Fibroblast of skin of left biceps (primary cell): ENCODE results near the gene PIM2.

Source experiments
- DNase-seq, 2 experiments: peaks; one replicate each; pipeline ENCODE4 v3.0.0-alpha.2; 2013; ENCODE audit warnings: low read depth in 2 of 2

The PIM2 gene

DNA sequence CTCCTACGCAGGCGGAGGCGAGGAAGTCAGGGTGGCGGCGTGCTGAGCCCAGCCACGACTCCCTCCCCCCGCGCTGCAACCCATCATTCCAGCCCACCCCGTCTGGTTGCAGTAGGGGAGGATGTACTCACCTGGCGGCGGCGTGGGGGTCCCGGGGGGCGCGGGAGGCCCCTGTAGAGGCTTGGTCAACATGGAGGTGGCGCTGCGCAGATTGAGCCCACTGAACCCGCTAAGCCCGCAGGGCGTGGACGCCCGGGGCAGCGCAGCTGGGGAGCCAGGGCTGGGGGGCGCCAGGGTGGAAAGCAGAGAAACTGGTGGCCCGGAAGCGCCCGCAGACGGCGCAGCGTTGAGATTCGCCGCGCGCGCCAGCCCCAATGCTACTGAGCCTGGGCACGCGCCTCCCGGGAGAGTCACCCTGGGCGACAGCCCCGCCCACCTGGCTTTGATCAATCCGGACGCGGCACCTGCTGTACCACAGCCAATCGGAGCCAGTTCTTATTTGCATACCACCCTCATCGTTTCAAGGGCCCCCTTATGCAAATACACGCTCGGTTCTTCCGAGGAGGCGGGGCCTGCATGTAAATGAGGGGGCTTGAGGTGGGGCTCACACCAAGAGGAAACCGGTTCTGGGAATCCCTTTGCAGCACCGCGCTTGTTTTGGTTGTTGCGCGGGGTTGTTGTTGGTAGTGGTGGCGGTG lies at the start of gene PIM2:
PIM2 (minus strand) TSS at position 382 of the 698 bp plus-strand sequence; CDS start at position 192, 190 bp downstream.
- DNase-seq: no peak

DNA sequence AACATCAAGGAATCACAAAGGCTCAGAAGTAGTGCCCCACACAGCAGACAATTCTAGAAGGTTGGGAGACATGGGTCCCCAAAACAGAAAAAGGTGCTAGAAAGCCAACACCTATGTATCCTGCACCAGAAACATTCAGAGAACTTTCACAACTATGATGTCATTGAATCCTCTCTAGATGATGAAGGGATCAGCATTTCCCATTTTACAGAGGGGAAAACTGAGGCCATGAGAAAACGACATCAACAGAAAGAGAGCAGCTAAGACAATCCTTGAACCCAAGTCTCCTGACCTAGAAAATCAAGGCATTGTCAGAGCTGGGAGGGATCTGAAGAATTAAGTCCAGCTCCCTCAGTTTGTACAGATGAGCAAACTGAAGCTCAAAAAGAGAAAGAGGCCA lies 49.6 kb upstream of the PIM2 start:
- DNase-seq: no peak

DNA sequence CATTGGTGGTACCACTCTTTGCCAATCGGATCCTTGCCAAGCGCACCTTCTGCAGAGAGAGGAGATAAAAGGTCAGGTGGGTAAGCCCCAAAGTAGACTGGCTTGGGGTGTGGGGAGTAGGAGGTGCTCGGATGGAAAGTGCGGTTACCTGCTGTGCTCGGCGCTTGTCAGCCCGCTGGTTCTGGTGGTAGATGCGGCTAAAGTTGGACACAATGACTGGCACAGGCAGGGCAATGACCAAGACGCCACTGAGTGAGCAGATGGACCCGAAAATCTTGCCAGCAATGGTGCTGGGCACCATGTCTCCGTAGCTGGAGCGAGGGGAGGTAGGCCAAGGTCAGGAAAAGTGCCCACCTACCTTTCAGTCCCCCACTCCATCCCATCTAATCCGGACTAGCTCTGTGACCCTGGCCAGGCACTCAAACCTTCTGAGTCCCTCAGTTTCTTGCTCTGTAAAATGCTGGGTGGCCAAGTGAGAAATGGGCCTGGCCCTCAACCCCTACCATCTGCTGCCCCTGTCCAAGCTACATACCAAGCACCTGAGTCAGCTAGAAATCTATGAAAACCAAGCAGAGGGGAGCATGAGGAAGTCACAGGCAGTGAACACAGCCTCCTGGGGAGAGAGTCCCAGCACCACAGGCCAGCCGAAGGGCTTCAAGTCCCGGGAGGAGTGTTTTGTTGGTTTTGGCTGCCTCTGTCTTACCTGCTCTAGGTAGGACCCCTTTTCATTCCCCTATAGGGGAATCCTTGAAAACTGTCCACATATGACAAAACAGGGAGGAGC lies 48.2 kb upstream of the PIM2 start:
- no peak for DNase-seq

DNA sequence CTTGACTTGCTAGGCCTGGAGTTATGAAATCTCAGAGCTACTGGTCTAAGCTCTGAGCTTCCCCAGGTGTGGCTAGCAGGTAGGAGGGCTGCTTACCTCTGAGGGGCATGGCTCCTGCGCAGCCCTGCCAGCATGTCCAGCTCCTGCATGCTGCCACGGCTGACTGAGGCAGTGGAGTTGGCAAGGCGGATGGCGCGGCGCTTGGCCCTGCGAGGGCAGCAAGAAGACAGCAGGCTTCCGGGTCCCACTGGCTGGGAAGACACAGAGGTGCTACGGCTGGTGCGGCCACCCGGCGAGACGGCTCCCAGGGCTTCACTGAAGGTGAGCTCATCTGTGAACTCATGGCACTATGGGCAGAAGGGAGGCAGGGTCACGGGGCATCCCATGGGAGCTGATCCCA lies 47.1 kb upstream of the PIM2 start:
- no peak for DNase-seq

DNA sequence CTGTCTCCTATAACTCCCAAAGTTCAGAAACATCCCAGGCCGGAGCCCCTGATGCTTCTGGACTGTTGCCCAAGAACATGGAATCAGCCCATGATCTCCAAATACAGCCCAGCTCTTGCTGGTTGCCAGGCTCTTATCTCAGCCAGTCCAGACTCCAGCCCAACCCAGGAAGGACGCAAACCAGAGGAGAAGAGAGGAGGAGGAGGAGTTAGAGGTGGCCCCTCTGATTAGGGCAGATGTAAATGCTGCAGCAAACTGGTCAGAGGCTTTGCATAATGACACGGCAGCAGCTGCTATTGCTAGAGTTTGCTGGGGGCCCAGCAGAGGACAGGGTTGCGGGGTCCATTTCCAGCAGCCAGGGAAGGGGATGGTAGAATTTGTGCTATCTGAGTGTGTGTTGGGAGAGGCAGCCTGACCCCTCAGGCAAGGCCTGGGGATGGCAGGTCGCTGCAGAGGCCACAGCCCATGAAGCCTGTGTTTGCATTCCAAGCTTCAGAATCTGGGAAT lies 42.8 kb upstream of the PIM2 start:
- no peak for DNase-seq

DNA sequence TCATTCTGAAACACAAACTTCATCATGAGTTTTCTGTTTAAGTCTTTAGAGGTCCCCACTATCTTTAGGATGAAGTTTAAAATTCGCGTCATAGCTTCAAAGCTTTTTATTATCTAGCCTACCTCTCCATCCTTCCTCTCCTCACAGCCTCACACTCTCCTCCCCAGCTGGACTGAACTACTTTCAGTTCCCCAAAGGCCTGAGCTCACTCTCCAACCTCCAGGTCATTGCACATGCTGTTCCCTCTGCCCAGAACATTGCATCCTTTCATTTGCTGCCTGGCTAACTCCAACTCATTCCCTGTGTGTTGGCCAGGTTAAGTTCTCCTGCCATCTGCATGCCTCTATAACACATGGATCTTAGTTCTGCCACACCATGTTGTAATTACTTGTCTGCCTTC lies 41.5 kb upstream of the PIM2 start:
- DNase-seq: no peak

DNA sequence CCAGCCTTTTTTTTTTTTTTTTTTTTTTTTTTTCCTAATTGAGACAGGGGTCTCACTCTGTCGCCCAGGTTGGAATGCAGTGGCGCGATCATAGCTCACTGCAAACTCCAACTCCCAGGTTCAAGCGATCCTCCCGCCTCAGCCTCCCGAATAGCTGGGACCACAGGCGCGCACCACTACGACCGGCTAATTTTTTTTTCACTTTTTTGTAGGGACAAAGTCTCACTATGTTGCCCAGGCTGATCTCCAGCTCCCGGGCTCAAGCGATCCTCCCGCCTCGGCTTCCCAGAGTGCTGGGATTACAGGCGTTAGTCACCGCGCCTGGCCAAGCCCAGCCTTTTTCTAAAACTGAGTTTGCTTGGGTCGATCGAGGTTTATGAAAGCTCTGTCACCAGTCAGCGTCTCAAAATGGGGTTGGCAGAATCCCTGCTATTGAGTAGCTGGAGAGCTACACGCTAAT lies 39.8 kb upstream of the PIM2 start:
- DNase-seq: no peak

DNA sequence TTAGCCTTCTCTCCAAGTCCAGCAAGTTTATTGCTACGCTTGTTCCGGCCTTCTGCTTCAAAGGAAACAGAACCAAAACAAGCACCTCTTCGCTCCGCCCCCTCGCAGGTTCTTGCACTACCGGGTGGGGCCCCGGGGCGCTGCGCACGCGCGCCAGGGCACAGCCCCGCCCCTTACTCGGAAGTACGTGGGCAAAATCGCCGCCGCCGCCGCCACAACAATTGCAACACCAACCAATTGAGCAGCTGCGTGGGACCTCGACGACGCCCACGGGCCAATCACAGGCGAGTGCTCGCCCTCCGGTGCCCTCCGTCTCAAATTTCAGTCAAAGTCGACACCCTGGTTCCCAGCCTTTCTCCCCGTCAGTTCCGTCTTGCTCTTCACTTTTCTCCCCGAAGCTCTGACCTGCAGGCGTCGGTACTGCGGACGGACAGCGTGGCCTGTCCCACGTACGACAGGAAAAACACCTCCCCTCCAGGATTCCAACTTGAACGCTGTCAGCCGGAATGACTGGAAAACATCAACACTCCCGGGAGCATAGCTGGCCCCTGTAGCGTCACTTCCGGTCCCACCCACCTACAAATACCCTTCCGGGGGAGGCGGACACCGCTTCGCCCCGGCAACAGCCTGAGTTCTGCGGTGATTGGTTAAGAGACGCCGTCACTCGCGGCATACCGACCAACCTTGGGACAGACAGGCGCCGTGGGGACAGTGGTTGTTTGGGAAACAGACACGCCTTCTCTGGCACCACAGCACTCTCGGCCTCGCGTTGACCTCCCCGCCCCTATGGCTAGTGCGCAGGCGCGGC lies 39.2 kb upstream of the PIM2 start:
- peak; percentile 95 for DNase-seq

DNA sequence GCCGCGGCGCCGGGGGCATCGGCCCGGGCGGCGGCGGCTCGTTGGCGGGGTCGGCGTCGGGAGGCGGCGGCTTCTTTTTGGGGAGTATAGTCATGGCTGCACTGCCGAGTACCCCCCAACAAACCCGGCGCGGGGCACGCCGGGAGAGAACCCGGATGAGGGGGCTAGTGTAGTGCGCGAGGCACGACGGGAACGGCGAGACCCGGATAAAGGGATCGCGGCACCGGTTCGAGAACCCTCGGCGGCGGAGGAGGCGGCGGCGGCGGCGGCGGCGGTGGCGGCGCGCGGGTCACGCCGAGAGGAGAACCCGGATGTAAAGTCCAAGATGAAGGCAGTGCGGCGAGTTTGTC lies 38.6 kb upstream of the PIM2 start, which contains the start of gene OTUD5:
OTUD5 (minus strand) TSS at position 131 of the 350 bp plus-strand sequence; CDS start at position 94, 37 bp downstream.
- DNase-seq: no peak

DNA sequence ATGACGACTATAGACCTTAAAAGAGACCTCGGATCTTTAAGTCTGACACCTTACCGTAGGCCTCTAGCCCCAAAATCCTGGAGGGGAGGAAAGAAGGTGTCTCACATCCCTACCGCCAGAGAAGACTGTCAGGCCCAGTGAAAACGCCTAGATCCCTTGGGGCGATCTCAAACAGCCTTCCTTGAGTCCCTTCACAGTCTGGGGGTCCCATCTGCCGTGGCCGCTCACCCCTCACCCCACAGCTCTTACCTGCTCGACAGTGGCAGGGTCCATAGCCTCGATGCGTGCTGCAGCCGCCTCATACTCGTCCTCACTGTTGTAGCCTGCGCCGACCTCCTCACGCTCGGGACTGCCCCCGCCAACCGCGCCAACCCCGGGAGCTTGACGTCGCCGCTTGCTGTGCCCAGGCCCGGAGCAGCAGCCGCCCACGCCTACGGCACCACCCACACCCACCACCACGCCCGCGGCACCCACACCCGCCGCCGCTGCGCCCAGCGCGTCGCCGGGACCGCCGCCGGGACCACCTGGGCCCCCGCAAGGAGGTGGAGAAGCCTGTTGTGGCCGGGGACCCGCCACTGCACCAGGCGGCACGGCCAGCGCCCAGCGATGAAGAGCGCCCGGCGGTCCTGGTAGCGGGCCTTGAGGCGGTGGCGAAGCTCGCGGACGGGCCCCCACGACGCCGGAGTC lies 38.0 kb upstream of the PIM2 start:
- DNase-seq: no peak

DNA sequence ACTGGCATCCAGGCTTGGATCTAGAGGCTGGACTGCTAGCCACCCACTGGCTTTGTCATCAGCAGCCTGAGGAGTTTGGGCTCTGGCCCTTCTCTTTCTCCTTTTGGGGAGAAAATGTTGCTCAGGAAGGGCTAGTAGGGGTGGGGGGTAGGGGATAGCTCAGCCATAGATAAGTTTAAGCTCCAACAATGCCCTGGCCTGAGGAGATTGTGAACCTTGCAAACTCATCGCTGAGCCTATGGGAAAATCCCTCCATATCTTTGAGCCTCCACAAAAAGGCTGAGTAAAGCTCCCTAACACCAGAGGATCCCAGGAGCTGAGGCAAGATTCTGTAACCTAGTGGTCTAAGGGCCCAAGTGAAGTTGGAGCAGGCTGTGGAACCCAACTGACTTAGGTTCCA lies 29.8 kb upstream of the PIM2 start:
- DNase-seq: no peak

DNA sequence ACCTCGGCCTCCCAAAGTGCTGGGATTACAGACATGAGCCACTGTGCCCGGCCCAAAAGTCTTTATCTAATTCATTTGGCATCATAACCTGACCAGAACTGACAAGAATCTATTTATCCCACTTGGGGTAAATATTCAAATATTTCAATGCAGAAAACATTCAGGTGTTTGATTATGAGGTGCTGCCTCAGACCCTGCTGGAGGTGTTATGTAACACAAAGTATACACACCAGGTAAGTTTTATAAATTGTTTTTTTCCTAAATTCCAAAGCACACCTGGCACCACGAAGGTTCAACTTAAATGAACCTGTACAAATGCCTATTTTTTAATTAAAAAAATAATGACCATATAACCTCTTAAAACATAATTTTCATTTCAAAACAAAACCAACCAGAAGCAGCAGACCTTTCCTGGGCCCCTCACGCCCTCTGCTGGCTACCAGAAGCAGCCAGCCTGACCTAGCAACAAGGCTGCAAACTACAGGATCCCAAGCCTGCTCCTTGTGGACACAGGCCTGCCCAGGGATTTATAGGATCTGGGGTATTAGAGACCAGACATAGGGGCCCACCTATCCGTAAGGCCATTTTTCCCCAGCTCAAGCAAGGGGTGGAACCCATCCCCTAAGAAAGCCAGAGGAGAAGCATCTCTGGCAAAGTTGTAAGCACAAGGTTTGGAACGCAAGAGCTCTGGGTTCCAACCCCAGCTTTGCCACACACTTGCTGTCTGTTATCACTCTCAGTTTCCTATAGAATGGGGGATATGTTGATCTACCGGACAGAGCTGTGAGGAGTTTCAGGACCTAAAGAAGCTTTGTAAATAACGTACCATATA lies 26.9 kb upstream of the PIM2 start:
- DNase-seq: peak in 1 of 2 experiments; percentile 1

DNA sequence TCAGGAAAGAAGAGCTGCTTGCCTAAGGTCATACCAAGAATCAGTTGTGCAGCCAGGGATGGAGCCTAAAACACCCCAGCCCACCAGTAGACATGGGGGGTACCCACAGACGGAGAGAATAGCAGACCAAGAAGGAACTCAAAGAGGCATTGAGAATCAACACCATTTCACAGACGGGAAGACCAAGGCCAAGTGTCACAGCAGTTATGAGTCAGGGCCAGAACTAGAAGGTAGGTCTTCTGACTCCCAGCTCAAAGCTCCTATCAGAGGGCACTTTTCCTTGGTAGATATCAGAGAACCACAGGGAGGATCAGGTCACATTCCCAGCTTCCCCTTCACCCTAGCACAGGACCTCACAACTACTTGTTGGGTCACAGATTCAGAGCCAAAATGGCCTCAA lies 24.1 kb upstream of the PIM2 start:
- no peak for DNase-seq

DNA sequence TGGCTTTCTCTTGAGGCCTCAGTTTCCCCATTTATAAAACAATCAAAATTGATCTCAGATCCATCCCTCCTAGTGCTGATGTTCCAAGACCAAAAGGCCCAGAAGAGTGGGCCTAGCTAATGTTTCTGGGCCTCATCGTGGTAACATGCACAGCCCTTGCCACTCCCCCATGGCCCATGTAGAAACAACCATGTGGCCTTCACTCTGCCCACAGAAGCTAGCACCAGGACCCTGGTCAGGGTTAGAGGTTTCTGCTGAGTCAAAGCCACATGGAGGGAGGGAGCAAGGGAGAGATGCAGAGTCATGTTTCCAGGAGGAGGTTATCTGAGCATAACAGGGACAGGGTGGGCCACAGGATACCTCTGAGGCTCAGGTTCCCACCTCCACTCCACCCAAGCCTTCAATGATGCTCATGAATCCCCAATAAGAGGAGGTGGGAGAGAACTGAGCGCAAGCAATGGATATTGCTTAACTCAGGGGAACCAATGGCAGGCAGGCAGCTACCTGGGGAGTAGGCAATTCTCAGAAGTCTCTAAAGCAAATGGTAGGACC lies 21.7 kb upstream of the PIM2 start:
- DNase-seq: no peak

DNA sequence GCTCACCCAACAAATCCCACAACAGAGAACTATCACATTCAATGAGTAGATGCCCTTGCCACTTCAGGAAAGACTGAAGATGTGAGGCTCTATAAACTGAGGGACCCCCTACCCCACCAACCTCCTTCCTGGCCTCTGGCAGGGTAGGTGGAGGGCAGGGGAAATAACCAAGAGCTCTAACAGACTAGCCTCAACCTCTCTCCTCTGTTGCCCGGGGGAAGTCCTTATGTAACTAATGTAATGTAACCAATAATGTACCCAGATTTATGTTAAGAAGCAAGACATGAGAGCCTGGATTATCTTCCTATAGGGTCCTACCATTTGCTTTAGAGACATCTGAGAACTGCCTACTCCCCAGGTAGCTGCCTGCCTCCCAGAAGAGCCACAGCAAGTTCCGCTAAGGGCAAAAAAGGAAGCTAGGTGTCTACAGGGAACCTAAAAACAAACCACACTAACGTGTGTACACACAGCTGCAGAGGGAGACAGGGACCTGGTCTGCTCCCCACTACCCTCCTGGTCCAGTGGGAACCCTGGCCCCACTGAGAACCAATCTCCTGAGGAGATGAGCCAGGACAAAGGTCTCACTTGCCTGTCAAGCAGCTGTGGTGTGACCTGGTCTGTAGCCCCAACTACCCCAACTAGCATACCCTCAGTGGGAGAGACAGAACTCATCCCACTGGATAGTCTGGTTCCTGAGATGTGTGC lies 20.9 kb upstream of the PIM2 start:
- DNase-seq: no peak

DNA sequence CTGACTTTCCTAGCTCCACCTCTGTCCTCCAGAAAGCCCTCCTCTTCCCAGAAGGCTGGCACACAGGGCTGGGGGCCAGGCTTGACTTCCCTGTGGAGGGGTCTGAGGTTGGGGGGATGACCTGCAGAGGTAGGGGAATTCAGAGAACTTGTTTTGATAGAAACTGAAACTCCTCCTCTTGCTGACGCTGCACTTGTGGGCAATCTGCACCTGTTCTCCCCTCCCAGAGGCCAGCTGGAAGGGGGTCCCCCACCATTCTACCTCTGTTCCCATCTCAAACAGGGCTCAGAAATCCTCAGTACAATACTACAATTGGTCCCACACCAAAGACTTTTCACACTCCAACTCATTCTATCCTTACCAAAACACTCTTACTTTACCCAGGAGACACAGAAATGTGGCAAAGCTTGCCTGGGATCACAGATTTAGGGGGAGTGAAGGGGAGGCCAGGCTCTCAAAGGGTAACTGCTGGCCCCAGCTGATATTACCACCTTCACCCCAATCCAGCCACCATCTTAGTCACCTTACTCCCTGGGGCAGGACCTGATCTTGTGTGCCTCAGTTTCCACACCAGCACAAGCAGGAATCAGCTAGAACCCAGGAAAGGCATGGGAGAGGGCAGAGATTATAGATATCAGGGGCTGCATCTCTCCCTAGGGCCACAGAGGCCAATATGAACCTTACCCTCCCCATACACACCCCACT lies 20.0 kb upstream of the PIM2 start:
- no peak for DNase-seq

DNA sequence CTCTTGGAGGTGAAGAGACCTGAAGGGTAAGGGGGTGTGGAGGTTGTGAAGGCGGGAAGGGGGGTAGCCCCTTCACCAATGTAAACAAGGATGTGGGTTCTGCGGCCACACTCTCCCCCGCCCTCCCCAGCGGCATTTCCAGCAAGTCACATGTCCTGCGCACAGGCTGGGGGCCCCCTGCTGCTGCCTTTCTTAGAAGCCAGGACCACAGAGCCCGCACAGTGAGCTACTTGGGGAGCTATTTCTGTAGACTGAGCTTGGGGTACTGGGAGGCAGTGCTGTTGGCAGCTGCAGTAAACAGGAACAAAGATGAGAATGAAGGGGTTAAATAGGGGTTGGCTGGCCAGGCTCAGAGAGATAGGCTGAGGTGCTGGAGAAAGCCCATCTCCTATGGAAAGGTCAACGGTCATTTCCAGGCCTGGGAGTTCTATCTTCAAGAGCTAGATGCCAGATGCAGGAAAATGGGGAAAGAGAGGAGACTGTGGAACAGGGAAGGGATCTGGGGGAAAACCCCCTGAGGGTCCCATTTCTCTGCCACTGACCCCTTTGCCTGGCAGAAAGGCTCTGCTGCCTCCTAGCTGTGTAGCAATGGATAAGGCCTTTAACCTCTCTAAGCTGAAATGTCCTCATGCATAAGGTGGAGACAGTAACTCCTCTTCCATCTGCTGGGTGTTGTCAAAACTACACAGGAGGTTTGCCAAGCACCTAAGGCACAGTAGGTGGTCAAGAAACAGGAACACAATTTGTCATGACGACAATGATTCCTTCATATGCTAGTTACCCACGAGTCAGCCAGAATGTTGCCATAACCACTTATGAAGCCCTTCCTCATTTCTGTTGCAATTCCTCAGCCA lies 18.5 kb upstream of the PIM2 start:
- no peak for DNase-seq

DNA sequence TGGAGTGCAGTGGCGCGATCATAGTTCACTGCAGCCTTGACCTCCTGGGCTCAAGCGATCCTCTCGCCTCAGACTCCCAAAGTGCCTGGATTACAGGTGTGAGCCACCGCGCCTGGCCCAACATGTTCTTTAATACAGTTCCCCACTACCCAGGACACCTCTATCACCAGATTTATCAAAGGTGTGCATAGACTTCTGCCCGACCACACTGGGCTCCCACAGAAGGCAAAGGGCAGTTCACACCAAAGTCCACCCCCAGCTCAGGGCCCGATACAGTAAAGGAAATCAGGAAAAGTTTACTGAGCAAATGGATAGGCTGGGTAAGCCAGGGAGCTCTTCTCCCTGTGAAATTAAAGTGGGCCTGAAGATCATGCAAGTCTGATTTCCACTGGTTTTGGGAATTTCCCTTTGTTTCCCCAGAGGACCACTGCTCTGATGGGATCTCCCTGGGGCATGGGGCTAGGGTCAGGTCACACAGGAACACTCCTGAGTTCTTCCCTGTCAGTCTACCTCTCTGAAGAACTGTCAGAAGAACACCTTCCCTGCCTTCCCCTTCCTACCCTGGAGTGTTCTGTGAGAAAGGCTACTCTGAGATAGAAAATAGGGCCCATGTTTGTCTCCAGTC lies 17.7 kb upstream of the PIM2 start:
- DNase-seq: no peak
